Measurements from ENCODE around the gene PASK.

GRCh38 chr2:241088791-241089732 lies 60.2 kb downstream of the PASK start:
- TF ChIP-seq, protein P1, sequence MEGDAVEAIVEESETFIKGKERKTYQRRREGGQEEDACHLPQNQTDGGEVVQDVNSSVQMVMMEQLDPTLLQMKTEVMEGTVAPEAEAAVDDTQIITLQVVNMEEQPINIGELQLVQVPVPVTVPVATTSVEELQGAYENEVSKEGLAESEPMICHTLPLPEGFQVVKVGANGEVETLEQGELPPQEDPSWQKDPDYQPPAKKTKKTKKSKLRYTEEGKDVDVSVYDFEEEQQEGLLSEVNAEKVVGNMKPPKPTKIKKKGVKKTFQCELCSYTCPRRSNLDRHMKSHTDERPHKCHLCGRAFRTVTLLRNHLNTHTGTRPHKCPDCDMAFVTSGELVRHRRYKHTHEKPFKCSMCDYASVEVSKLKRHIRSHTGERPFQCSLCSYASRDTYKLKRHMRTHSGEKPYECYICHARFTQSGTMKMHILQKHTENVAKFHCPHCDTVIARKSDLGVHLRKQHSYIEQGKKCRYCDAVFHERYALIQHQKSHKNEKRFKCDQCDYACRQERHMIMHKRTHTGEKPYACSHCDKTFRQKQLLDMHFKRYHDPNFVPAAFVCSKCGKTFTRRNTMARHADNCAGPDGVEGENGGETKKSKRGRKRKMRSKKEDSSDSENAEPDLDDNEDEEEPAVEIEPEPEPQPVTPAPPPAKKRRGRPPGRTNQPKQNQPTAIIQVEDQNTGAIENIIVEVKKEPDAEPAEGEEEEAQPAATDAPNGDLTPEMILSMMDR (IDR thresholded peaks at IDR 0.05) = no peak
- TF ChIP-seq POLR2AphosphoS5 (IDR thresholded peaks at IDR 0.05; ENCODE audit: low read depth, low read length) (no peak), REST (IDR thresholded peaks at IDR 0.05; ENCODE audit: insufficient read depth in 1 of 2, low read depth in 2 of 2, low read length in 1 of 2) (no peak)
